Activated B cell treated with CpG ODN at 0.5 μM for 24 hours (primary cell): ENCODE results near the gene SULT4A1. TPM values are rescaled to one million over a fixed set of nuclear protein-coding genes. Genes with fewer than 3 reads are reported as not detected.
"Not testable (repeated sequence)": the region's sequence is repeated elsewhere in the genome, so short reads cannot be mapped to it uniquely, and the experiment has no call there.

Experiments used
- ATAC-seq: fragments of 200-7000 bp; cut with Tn5 transposase; one replicate; pipeline ENCODE4 v1.10.0; 2021; ENCODE audit warnings: low read depth, mild to moderate bottlenecking, moderate library complexity
- CTCF ChIA-PET: fragments of 350-600 bp; sonication (Branson Sonifier 250); formaldehyde crosslinking; loops from one replicate; lab custom pipeline; 2021; ENCODE audit warnings: antibody characterized with exemption; lab: Charles Lee
- POLR2A ChIA-PET: fragments of 350-600 bp; sonication (Branson Sonifier 250); formaldehyde crosslinking; loops from one replicate; lab custom pipeline; 2021; ENCODE audit warnings: antibody characterized with exemption; lab: Charles Lee
- DNase-seq: peaks from one replicate; pipeline ENCODE4 v3.0.0; 2022
- H3K27ac Mint-ChIP-seq: one replicate; pipeline ENCODE4 v1.8.0; 2020; ENCODE audit warnings: mixed read lengths
- H3K27me3 Mint-ChIP-seq: one replicate; pipeline ENCODE4 v1.8.0; 2021; ENCODE audit warnings: mixed read lengths
- H3K36me3 Mint-ChIP-seq: one replicate; pipeline ENCODE4 v1.8.0; 2021; ENCODE audit warnings: low read depth, mixed read lengths
- H3K4me1 Mint-ChIP-seq: one replicate; pipeline ENCODE4 v1.8.0; 2021; ENCODE audit warnings: mixed read lengths
- H3K4me3 Mint-ChIP-seq: one replicate; pipeline ENCODE4 v1.8.0; 2020; ENCODE audit warnings: mild to moderate bottlenecking, mixed read lengths
- H3K9me3 Mint-ChIP-seq: one replicate; pipeline ENCODE4 v1.8.0; 2020; ENCODE audit warnings: mixed read lengths
- CTCF ChIP-seq: fragments of 200-600 bp; IDR thresholded peaks from one replicate; pipeline ENCODE4 v1.8.0; 2022; ENCODE audit warnings: antibody characterized with exemption, mild to moderate bottlenecking
- intact Hi-C: fragments of 100-400 bp; cut with micrococcal nuclease; formaldehyde crosslinking; loops from one replicate; pipeline ENCODE4 v1.15.1; 2024
- total RNA-seq: library from RNA; stranded (reverse); gene quantifications from 2 replicates; pipeline ENCODE4 v1.2.3, GENCODE V29; 2022

SULT4A1 gene
- total RNA-seq, result not detected in 2 replicates

GRCh38 chr22:43862074-43862881 is at the start of gene SULT4A1:
Gene SULT4A1 (minus strand): TSS chr22:43862513. CDS start chr22:43862382, 131 bp downstream.
- no peaks in the 10 kb centered on the region for H3K36me3 Mint-ChIP-seq
- H3K9me3 Mint-ChIP-seq, result peaks cover 2% of the 10 kb centered on the region
- CTCF ChIA-PET, result no interaction called here
- TF ChIP-seq CTCF, result no peak
- peaks cover 35% of the 10 kb centered on the region for H3K27me3 Mint-ChIP-seq
- no peak within 1 kb of the TSS for H3K27ac Mint-ChIP-seq
- intact Hi-C loops, result no loop called here
- DNase-seq, result no peak
- peak within 1 kb of the TSS; percentile 21 for H3K4me3 Mint-ChIP-seq
- H3K4me1 Mint-ChIP-seq, result peaks cover 2% of the 10 kb centered on the region
- ATAC-seq, result no peak
- POLR2A ChIA-PET, result no interaction called here

GRCh38 chr22:43911351-43911750 is 49.0 kb upstream of the SULT4A1 start:
- DNase-seq (no peak), ATAC-seq (no peak)
- H3K27me3 Mint-ChIP-seq, result peaks cover 29% of the 10 kb centered on the region
- POLR2A ChIA-PET, result no interaction called here
- H3K4me3 Mint-ChIP-seq, result no peak overlapping the region
- H3K9me3 Mint-ChIP-seq, result no peaks in the 10 kb centered on the region
- H3K36me3 Mint-ChIP-seq, result no peaks in the 10 kb centered on the region
- CTCF ChIA-PET, result interaction anchor here (1.2 kb wide), 1 partner anchor 34 kb away, joined by 3 read pairs; no protein-coding TSS in a partner anchor
- intact Hi-C loops, result no loop called here
- H3K4me1 Mint-ChIP-seq, result no peaks in the 10 kb centered on the region
- no peak for TF ChIP-seq CTCF
- H3K27ac Mint-ChIP-seq, result no peak overlapping the region

GRCh38 chr22:43910178-43910695 is 47.9 kb upstream of the SULT4A1 start:
- CTCF ChIA-PET, result interaction anchor here (1.2 kb wide), 1 partner anchor 36 kb away, joined by 3 read pairs; no protein-coding TSS in a partner anchor
- H3K9me3 Mint-ChIP-seq, result no peaks in the 10 kb centered on the region
- H3K4me1 Mint-ChIP-seq, result no peaks in the 10 kb centered on the region
- no peak for TF ChIP-seq CTCF
- POLR2A ChIA-PET, result no interaction called here
- intact Hi-C loops, result no loop called here
- no peak overlapping the region for H3K27ac Mint-ChIP-seq
- no peaks in the 10 kb centered on the region for H3K36me3 Mint-ChIP-seq
- H3K4me3 Mint-ChIP-seq, result no peak overlapping the region
- no peak for ATAC-seq
- H3K27me3 Mint-ChIP-seq, result peaks cover 34% of the 10 kb centered on the region
- DNase-seq, result no peak

- intact Hi-C loops, result no loop called here
- ATAC-seq, result no peak
- H3K4me3 Mint-ChIP-seq, result no peak overlapping the region
- ChIA-PET CTCF (no interaction called here), POLR2A (no interaction called here)
- no peaks in the 10 kb centered on the region for H3K36me3 Mint-ChIP-seq
- no peaks in the 10 kb centered on the region for H3K4me1 Mint-ChIP-seq
- no peak for TF ChIP-seq CTCF
- no peak for DNase-seq
- H3K9me3 Mint-ChIP-seq, result no peaks in the 10 kb centered on the region
- H3K27ac Mint-ChIP-seq, result no peak overlapping the region
- H3K27me3 Mint-ChIP-seq, result peaks cover 34% of the 10 kb centered on the region
Measured at GRCh38 chr22:43909708-43910107, 47.4 kb upstream of the SULT4A1 start.

GRCh38 chr22:43905681-43906080 is 43.4 kb upstream of the SULT4A1 start:
- intact Hi-C loops, result no loop called here
- H3K27ac Mint-ChIP-seq, result no peak overlapping the region
- DNase-seq, result no peak
- CTCF ChIA-PET, result interaction anchor here (0.6 kb wide), 1 partner anchor 231 kb away, joined by 3 read pairs; no protein-coding TSS in a partner anchor
- H3K36me3 Mint-ChIP-seq, result no peaks in the 10 kb centered on the region
- peaks cover 29% of the 10 kb centered on the region for H3K27me3 Mint-ChIP-seq
- H3K4me1 Mint-ChIP-seq, result no peaks in the 10 kb centered on the region
- POLR2A ChIA-PET, result no interaction called here
- TF ChIP-seq CTCF, result no peak
- H3K9me3 Mint-ChIP-seq, result no peaks in the 10 kb centered on the region
- ATAC-seq, result no peak
- no peak overlapping the region for H3K4me3 Mint-ChIP-seq

- POLR2A ChIA-PET, H3K4me3 Mint-ChIP-seq, H3K27ac Mint-ChIP-seq, ATAC-seq, CTCF ChIA-PET, H3K4me1 Mint-ChIP-seq, H3K9me3 Mint-ChIP-seq, H3K36me3 Mint-ChIP-seq, intact Hi-C loops: not testable (repeated sequence)
- peaks cover 24% of the 10 kb centered on the region for H3K27me3 Mint-ChIP-seq
- peak; percentile 31 for DNase-seq
Measured at GRCh38 chr22:43904412-43904811, 42.1 kb upstream of the SULT4A1 start.

- intact Hi-C loops, H3K9me3 Mint-ChIP-seq, ATAC-seq, H3K4me1 Mint-ChIP-seq, DNase-seq, CTCF ChIA-PET, H3K4me3 Mint-ChIP-seq, H3K36me3 Mint-ChIP-seq, POLR2A ChIA-PET, H3K27ac Mint-ChIP-seq: not testable (repeated sequence)
- H3K27me3 Mint-ChIP-seq, result peaks cover 20% of the 10 kb centered on the region
Measured at GRCh38 chr22:43903033-43903432, 40.7 kb upstream of the SULT4A1 start.
